ENCODE results near the gene FAM200C.
"Not testable (repeated sequence)": the region's sequence is repeated elsewhere in the genome, so short reads cannot be mapped to it uniquely, and the experiment has no call there.

FAM200C gene

GRCh38 chr5:160442824-160443431, 43.1 kb upstream of the FAM200C start:
- no peak for DNase-seq (ENCODE audit: low read depth in 2 of 2)
- TF ChIP-seq CTCF (IDR thresholded peaks at IDR 0.05; ENCODE audit: low read depth, low read length), result no peak
- no peak overlapping the region for H3K4me3 ChIP-seq (replicated peaks in 1 of 2; ENCODE audit: low read depth in 2 of 2, low read length in 2 of 2)

GRCh38 chr5:160441311-160441781, 41.5 kb upstream of the FAM200C start:
- H3K4me3 ChIP-seq (replicated peaks in 1 of 2; ENCODE audit: low read depth in 2 of 2, low read length in 2 of 2), result no peak overlapping the region
- no peak for DNase-seq (ENCODE audit: low read depth in 2 of 2)
- no peak for TF ChIP-seq CTCF (IDR thresholded peaks at IDR 0.05; ENCODE audit: low read depth, low read length)

- TF ChIP-seq CTCF (IDR thresholded peaks at IDR 0.05; ENCODE audit: low read depth, low read length), result peak; percentile 85
- peak; percentile 80 to 83 for DNase-seq (ENCODE audit: low read depth in 2 of 2)
- peak overlapping the region; percentile 44 to 54 for H3K4me3 ChIP-seq (replicated peaks in 1 of 2; ENCODE audit: low read depth in 2 of 2, low read length in 2 of 2)
Observed at GRCh38 chr5:160439205-160439600, 39.3 kb upstream of the FAM200C start.

- TF ChIP-seq CTCF (IDR thresholded peaks at IDR 0.05; ENCODE audit: low read depth, low read length), result peak; percentile 81
- H3K4me3 ChIP-seq (replicated peaks in 1 of 2; ENCODE audit: low read depth in 2 of 2, low read length in 2 of 2), result peak overlapping the region; percentile 44 to 54
- peak; percentile 76 to 80 for DNase-seq (ENCODE audit: low read depth in 2 of 2)
Observed at GRCh38 chr5:160438316-160439204, 38.7 kb upstream of the FAM200C start.

- no peak for TF ChIP-seq CTCF (IDR thresholded peaks at IDR 0.05; ENCODE audit: low read depth, low read length)
- DNase-seq (ENCODE audit: low read depth in 2 of 2), result no peak
- no peak overlapping the region for H3K4me3 ChIP-seq (replicated peaks in 1 of 2; ENCODE audit: low read depth in 2 of 2, low read length in 2 of 2)
Observed at GRCh38 chr5:160437271-160437670, 37.4 kb upstream of the FAM200C start.

- DNase-seq (ENCODE audit: low read depth in 2 of 2); H3K4me3 ChIP-seq (replicated peaks in 1 of 2; ENCODE audit: low read depth in 2 of 2, low read length in 2 of 2): not testable (repeated sequence)
Observed at GRCh38 chr5:160436661-160437060, 36.8 kb upstream of the FAM200C start.

GRCh38 chr5:160436017-160436416, 36.2 kb upstream of the FAM200C start:
- DNase-seq (ENCODE audit: low read depth in 2 of 2), result no peak
- no peak for TF ChIP-seq CTCF (IDR thresholded peaks at IDR 0.05; ENCODE audit: low read depth, low read length)

More at GRCh38 chr5:160436017-160436416, 36.2 kb upstream of the FAM200C start:
- no peak overlapping the region for H3K4me3 ChIP-seq (replicated peaks in 1 of 2; ENCODE audit: low read depth in 2 of 2, low read length in 2 of 2)

Measured in cardiac fibroblast (primary cell).